ENCODE measurements around the gene TWF1.
A peak's percentile ranks its signal among the peaks of the same experiment; 100 is the strongest.
"Not testable (repeated sequence)": the region's sequence is repeated elsewhere in the genome, so short reads cannot be mapped to it uniquely, and the experiment has no call there.

The TWF1 gene

DNA sequence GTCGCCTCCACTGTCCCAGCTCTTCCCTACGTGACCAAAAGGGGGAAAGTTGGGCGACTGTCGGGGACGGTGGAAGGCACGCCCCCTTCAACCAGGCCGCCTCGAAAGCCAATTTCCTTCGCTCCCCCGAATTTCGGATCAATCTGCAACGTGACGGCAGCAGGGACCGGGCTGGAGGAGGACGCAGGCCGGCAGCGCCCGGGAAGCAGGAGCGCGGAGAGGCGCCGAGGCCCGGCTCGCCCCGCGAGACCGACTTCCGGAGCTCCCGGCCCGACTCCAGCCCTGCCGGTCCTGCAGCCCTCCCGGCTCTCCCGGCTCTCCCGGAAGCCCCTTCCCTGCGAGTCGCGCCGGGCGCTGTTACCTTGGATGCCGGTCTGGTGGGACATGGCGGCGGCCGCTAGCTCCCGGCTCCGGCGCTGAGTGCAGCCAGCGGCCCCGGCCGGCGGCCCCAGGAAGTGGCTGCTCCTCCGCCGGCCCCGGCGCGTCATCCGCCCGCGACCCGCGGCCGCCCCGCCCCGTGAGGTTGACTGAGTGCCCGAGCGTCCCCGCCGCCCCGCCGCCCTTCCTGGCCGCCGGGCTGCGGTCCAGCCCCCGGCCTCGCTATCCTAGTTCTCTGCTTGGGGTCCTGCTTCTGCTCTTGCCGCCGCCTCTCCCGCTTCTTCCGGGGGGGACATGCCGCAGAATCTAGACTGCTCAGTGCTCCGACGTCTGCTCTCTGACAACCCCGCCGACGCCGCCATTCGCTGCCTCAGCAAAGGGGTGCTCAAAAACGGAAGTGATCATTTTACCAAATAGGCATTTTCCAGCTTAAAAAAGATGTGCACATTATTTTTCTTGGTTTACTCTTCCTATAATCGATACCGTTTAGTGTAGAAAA is at the start of gene TWF1:
TWF1 (minus strand) TSS at position 458 of the 877 bp plus-strand sequence; CDS start at position 386, 72 bp downstream.
- DNase-seq, result peak; percentile 74

DNA sequence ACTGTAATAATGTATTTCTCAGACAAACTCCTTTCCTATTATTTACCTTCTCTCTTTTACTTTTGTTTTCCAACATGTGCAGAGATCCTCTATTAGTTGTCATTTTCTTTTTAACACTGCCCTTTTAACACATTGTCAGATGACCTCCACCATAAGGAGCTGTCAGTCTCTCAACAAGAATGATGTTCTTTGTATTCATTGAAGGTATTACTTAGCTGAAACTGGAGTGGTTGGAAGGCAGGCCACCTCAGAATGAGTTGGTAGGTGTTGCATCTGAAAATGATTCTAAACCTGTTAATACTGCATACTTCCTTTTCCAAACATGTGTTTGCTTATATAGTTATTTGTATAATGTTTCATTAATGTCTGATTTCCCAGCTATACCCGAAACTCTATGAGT is 46.6 kb upstream of the TWF1 start:
- DNase-seq, result no peak

- no peak for DNase-seq
These were observed 42.7 kb upstream of the TWF1 start for GRCh38 chr12:43848786-43849185.

- DNase-seq, result no peak
These were observed 42.0 kb upstream of the TWF1 start for GRCh38 chr12:43848226-43848507.

DNA sequence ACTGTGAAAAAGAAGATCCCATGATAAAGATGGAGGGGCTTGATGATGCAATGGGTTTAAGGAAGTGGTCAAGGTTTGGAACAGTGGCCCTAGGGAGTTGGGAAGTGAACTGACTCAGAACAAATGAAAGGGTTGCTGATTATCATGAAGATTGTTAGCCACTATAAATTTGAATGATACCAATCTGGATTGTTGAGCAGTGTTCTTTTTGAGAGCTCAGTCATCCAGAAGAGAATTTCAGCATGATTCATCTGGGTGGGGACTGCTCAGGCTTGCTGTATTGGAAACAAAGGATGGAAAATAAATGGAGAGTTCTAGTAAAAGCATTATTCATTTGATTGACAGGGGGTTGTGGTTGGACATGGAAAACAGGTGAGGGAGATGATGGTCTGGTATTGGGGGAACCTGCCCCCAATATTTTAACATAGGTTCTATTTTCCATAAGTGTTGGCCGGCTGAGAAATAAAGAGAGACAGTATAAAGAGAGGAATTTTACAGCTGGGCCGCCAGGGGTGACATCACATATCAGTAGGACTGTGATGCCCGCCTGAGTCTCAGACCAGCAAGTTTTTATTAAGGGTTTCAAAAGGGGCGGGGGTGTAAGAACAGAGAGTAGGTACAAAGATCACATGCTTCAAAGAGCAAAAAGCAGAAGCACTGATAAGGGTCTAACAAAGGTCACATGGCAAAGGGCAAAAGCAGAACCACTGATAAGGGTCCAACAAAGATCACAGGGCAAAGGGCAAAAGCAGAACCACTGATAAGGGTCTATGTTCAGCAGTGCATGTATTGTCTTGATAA is 41.5 kb upstream of the TWF1 start:
- DNase-seq, result not testable (repeated sequence)

DNA sequence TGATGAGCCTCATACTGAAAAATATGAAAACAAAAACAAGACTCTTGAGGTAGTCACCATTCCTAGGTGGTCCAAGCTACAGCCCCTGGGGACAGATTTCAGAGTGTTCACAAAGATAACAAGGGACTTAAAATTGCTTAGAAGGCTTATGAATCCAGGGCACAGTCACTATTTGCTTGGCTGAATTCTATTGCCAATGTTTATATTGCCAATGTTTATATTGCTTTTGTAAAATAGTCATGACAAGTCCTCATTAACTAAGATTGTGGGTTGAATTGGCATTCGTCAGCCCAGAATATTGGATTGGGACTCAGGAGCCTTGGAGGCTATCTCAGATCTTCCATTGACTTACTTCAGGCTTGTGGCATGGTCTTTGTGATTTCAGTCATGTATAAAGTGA is 36.1 kb upstream of the TWF1 start:
- no peak for DNase-seq

- DNase-seq, result no peak
These were observed 35.1 kb upstream of the TWF1 start for GRCh38 chr12:43841253-43841652.

- DNase-seq, result no peak
These were observed 34.2 kb upstream of the TWF1 start for GRCh38 chr12:43840338-43840737.

DNA sequence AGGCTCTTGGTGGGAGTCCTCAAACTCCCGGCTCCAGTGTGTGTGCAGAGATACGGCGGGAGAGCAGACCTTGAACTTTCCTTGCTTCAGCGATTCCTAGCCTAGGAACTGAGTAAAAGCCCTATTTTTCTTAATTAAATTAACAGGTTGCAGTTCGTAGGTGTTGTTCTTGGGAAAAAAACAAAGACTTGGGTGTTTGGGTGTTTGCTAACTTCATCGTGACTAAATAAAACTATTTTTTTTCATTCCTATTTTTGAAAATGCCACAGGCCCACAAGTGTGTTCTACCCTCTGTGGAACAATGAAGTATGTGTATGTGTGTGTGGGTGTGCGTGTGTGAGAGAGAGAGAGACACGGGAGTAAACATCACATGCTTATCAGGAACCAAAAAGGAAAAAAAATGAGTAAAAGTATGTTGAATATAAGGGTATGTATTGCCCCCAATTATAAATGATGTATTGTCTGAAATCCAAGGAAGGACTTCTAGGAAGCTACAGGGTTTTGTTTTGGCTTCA is 30.4 kb upstream of the TWF1 start:
- no peak for DNase-seq

DNA sequence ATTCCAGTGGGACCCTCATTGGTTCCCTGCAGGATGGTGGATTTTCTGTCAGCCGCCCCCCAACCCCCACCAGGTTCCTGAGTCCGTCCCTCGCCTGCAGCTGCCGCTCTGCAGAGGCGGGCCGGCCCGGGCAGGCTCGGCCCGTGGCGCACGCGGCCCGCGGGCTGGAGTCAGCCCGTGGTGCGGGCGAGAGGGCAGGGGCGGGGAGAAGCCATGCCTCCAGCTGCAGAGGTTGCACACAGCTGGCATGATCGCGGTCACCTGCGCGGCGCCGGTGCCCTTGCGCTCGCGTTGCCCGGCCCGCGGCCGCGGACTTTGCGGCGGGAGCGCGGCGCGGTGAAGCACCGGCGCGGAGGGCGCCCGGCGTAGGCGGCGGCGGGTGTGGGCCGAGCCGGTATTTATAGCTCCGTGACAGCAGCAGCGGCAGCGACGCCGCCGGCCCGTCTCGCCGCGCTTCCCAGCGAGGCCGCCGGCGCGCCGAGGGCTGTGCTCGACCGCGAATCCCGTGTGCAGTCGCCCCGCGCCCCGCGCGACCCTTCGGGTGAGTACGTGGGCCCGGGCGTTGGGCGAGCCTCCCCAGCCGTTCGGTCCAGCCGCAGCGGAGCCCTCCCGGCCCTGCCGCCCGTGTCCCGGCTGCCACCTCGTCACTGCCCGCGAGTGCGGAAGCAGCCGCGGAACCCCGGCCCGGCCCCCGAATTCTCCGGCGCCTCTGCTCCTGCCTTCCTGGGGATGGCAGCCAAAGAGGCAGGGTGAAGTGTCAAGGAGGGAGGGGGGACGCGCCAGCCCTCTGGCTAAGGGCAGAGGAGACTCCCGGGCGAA is 29.7 kb upstream of the TWF1 start, which contains the start of gene TMEM117:
TMEM117 (plus strand) TSS at position 426 of the 819 bp plus-strand sequence.
- DNase-seq, result peak; percentile 37

GRCh38 chr12:43835264-43835655 is 29.1 kb upstream of the TWF1 start:
- DNase-seq, result no peak

GRCh38 chr12:43832463-43833168 is 26.5 kb upstream of the TWF1 start:
- DNase-seq, result no peak

DNA sequence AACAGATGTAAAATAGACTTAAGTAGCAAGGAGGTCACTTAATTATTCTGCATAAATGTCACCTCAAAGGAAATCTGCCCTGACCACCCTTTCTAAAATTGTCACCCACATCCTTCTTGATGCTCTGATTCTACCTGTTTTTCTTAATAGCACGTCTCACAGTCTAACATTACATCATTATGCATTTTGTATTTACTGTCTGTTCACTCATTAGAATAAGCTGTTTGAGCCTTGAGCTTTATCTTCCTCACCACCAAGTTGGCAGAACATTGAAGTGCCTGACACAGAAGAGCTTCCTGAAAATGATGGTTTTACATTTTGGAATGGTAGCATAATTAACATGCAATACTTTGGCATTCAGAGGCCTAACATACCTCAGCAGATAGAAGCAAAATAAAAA is 21.0 kb upstream of the TWF1 start:
- DNase-seq, result no peak

DNA sequence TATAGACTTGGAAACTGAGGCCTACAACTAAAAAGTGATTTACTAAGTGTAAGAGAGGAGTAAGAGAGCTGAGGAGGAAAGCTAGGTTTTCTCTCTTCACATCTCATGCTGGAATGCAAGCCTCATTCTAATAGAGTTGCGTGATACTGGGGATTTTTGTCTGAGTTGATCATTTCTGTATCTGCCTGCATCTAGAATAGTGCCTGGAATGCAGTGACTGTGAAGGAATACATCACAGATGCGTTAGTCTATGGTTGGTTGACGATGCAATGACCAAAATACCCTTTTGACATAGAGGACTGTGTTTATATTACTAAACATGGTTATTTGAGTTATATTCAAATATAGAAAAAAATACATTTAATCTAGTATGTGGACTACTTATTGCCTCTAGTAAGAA is 20.6 kb upstream of the TWF1 start:
- DNase-seq, result no peak

DNA sequence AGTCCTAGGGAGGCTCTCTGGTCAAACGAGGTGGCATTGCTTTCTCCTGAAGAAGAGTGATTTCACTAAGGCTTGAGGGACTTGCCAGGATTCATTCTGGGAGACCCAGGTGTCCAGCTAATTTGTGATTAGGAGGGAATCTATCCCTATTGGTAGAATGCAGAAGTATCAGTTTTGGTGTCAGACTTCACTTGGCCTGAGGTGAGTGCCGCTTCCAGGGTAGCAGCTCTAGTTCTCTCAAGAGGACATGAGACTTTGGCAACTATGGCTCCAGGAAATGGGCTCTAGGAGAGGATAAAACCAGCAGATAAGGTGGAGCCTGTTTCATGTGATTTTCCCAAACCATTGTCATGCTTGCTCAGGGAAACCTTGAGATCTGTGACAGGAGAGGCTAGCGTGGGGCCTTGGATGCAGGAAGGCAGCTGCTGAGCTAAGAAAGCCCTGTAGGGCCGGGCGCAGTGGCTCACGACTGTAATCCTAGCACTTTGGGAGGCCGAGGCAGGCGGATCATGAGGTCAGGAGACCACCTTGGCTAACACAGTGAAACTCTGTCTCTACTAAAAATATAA is 18.2 kb upstream of the TWF1 start:
- DNase-seq, result no peak

DNA sequence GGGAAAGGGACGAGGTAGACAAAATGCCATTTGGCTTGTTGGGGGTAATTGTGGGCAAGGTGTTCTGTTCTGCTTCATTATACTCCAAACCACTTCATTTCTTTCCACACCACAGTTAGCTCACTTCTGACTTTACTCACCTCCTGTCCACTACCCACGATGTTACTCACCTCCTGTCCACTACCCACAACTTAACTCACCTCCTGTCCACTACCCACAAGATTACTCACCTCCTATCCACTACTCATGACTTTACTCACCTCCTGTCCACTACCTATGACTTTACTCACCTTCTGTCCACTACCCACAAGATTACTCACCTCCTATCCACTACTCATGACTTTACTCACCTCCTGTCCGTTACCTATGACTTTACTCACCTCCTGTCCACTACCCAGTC is 10.1 kb upstream of the TWF1 start:
- no peak for DNase-seq

DNA sequence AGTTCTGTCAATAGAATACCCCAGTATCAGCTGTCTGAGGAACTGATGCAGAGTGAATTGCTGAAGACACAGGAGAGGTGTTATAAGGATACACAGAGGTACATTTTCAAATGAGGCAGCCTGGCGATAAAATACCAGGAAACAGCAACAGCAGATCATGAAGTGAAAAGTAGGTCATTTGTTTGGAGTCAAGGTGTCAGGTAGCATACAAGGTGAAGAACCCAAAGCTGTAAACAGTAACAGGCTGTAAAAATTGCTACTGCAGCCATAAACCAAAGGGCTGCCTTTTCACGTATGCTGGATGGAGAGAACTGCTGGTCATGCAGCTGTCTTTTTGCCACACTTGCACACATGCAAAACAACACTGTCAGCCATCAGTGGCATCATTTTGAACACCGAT is 9.3 kb upstream of the TWF1 start:
- no peak for DNase-seq

- DNase-seq, result no peak
These were observed 6.8 kb upstream of the TWF1 start for GRCh38 chr12:43812926-43813325.

GRCh38 chr12:43812057-43812456 is 5.9 kb upstream of the TWF1 start:
- no peak for DNase-seq

- no peak for DNase-seq
These were observed 1.3 kb upstream of the TWF1 start for GRCh38 chr12:43807386-43807785.

DNA sequence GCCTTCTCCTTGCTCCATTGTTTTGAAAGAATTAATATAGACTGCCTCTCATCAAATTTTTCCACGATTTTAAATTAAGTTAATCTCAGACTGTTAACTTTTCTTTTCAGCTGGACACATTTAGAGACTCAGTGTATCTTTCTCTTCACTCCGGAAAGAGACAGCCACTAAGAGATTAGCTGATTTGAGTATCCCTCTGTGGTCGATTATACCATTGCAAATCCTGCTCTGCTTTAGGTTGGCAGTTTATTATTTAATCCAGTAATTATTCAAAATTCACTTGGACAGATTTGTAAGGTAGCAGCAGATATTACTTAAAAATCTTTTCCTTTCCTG is 588 bp upstream of the TWF1 start:
- no peak for DNase-seq

DNA sequence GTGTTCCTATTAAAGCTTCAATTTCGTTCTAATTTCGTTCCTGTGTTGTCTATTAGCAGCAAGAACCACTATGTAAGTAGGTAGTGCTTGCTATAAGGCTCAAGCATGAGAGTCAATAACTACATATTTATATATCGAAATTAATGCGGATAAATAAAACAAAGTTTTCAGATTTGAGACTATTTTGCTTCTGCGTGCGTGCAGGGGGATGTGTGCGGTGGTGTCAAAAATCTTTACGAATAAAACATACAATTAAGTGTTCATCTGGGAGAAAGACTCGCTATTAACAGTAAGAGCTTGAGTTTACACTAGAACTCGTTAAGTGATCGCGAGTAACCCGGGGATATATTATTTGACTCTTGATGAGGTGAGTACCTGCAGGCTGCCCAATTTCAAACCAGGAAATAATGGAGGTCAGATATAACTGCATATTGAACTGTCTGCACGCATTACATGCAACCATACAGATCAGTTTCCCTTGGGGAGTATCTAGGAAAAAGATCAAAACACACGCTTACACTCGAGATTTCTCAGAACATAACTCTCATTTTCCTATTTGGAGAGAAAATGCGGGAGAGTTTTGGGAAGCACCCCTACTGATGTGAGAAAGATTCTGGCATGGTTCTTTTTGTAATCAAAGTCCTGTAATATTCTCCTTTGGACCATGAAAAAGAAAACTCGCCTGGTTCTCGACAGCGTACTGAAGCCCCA is 813 bp downstream of the TWF1 start:
- no peak for DNase-seq

Measured in activated T-cell treated with anti-CD3 and anti-CD28 coated beads for 4 hours (primary cell).